Measurements from ENCODE around the gene WRNIP1. TPM values are rescaled to one million over a fixed set of nuclear protein-coding genes. Genes with fewer than 3 reads are reported as not detected.

WRNIP1 gene
- total and polyA plus RNA-seq, 9 of the 15 experiments (the other 6 are each of a cell fraction or from before 2014, with no cell fraction given): 13.2 to 63.6 (median 48.6) TPM

DNA sequence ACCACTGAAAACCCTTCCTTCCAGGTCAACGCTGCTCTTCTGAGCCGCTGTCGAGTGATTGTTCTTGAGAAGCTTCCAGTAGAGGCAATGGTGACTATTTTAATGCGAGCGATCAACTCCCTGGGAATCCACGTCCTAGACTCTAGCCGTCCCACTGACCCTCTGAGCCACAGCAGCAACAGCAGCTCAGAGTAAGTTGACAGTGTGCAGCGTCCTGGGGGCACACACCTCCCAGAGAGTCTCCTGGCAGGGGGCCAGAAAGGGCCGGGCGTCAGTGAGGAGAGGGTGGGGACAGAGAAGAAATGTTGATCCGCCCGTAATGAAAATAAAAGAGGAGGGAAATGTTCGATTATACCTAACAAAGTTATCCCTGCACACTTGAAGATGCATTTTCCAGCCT lies 5.0 kb downstream of the WRNIP1 start (continued):
- no peak for TF ChIP-seq EGR1 (conservative IDR thresholded peaks at IDR 0.05)
- no peak for TF ChIP-seq HDAC3 (IDR thresholded peaks at IDR 0.05; ENCODE audit: borderline replicate concordance, partially characterized antibody)
- TF ChIP-seq, protein P1, sequence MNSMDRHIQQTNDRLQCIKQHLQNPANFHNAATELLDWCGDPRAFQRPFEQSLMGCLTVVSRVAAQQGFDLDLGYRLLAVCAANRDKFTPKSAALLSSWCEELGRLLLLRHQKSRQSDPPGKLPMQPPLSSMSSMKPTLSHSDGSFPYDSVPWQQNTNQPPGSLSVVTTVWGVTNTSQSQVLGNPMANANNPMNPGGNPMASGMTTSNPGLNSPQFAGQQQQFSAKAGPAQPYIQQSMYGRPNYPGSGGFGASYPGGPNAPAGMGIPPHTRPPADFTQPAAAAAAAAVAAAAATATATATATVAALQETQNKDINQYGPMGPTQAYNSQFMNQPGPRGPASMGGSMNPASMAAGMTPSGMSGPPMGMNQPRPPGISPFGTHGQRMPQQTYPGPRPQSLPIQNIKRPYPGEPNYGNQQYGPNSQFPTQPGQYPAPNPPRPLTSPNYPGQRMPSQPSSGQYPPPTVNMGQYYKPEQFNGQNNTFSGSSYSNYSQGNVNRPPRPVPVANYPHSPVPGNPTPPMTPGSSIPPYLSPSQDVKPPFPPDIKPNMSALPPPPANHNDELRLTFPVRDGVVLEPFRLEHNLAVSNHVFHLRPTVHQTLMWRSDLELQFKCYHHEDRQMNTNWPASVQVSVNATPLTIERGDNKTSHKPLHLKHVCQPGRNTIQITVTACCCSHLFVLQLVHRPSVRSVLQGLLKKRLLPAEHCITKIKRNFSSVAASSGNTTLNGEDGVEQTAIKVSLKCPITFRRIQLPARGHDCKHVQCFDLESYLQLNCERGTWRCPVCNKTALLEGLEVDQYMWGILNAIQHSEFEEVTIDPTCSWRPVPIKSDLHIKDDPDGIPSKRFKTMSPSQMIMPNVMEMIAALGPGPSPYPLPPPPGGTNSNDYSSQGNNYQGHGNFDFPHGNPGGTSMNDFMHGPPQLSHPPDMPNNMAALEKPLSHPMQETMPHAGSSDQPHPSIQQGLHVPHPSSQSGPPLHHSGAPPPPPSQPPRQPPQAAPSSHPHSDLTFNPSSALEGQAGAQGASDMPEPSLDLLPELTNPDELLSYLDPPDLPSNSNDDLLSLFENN (IDR thresholded peaks at IDR 0.05; ENCODE audit: low read depth in 2 of 2, low read length in 2 of 2): no peak
- TF ChIP-seq, protein P2, sequence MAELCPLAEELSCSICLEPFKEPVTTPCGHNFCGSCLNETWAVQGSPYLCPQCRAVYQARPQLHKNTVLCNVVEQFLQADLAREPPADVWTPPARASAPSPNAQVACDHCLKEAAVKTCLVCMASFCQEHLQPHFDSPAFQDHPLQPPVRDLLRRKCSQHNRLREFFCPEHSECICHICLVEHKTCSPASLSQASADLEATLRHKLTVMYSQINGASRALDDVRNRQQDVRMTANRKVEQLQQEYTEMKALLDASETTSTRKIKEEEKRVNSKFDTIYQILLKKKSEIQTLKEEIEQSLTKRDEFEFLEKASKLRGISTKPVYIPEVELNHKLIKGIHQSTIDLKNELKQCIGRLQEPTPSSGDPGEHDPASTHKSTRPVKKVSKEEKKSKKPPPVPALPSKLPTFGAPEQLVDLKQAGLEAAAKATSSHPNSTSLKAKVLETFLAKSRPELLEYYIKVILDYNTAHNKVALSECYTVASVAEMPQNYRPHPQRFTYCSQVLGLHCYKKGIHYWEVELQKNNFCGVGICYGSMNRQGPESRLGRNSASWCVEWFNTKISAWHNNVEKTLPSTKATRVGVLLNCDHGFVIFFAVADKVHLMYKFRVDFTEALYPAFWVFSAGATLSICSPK (IDR thresholded peaks at IDR 0.05; ENCODE audit: borderline replicate concordance): no peak
- no peak for TF ChIP-seq DNMT1 (IDR thresholded peaks at IDR 0.05)
- TF ChIP-seq ZNF766 (CRISPR knock-in tag; conservative IDR thresholded peaks at IDR 0.05): no peak
- no peak for TF ChIP-seq ELF4 (CRISPR knock-in tag; IDR thresholded peaks at IDR 0.05)
- peak; percentile 69; the same call in 1 of the 2 replicates for TF ChIP-seq LCOR (CRISPR knock-in tag; IDR thresholded peaks at IDR 0.05)
- TF ChIP-seq KLF16 (IDR thresholded peaks at IDR 0.05): no peak
- no peak for TF ChIP-seq ZBTB1 (CRISPR knock-in tag; IDR thresholded peaks at IDR 0.05; ENCODE audit: borderline replicate concordance, low read depth)
- no peak for TF ChIP-seq ZNF143 (CRISPR knock-in tag; IDR thresholded peaks at IDR 0.05)
- no peak for TF ChIP-seq ZNF217 (CRISPR knock-in tag; IDR thresholded peaks at IDR 0.05)
- TF ChIP-seq BCOR (IDR thresholded peaks at IDR 0.05): no peak
- TF ChIP-seq, protein P3, sequence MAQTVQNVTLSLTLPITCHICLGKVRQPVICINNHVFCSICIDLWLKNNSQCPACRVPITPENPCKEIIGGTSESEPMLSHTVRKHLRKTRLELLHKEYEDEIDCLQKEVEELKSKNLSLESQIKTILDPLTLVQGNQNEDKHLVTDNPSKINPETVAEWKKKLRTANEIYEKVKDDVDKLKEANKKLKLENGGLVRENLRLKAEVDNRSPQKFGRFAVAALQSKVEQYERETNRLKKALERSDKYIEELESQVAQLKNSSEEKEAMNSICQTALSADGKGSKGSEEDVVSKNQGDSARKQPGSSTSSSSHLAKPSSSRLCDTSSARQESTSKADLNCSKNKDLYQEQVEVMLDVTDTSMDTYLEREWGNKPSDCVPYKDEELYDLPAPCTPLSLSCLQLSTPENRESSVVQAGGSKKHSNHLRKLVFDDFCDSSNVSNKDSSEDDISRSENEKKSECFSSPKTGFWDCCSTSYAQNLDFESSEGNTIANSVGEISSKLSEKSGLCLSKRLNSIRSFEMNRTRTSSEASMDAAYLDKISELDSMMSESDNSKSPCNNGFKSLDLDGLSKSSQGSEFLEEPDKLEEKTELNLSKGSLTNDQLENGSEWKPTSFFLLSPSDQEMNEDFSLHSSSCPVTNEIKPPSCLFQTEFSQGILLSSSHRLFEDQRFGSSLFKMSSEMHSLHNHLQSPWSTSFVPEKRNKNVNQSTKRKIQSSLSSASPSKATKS (CRISPR knock-in tag; IDR thresholded peaks at IDR 0.05): no peak
- 0 out of 4 replicates have a peak, but pooled peaks of 1 of the 2 experiments have one; percentile 32 for TF ChIP-seq SIN3A (IDR thresholded peaks at IDR 0.05; ENCODE audit: borderline replicate concordance in 2 of 2, control insufficient read depth in 1 of 2, low read depth in 2 of 2, low read length in 2 of 2)
- TF ChIP-seq, protein P4, sequence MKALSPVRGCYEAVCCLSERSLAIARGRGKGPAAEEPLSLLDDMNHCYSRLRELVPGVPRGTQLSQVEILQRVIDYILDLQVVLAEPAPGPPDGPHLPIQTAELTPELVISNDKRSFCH (CRISPR knock-in tag; IDR thresholded peaks at IDR 0.05): no peak
- TF ChIP-seq, protein P4 (tag; IDR thresholded peaks at IDR 0.05): no peak
- no peak for TF ChIP-seq CTCF (IDR thresholded peaks at IDR 0.05 in 2 of 3, conservative IDR thresholded peaks at IDR 0.05 in 1 of 3; ENCODE audit: insufficient read depth in 2 of 3, low read depth in 1 of 3, low read length in 3 of 3)
- no peak for TF ChIP-seq ATF1 (CRISPR knock-in tag; IDR thresholded peaks at IDR 0.05)
- no peak for TF ChIP-seq ATF1 (tag; IDR thresholded peaks at IDR 0.05)
